Thymus (tissue), 11 donors: ENCODE measurements around the gene CLEC2L. TPM values are rescaled to one million over a fixed set of nuclear protein-coding genes. Genes with fewer than 3 reads are reported as not detected.

Source experiments
- DNase-seq, 9 donors: peaks; one replicate each; pipeline ENCODE4 v3.0.0-alpha.2; 2013; ENCODE audit warnings: low spot score in 9 of 9, low read depth in 6 of 9, missing footprints in 1 of 9
- H3K27ac ChIP-seq, 2 donors: one replicate each; pipeline ENCODE4 v1.5.1; 2013; ENCODE audit warnings: control low read depth in 1 of 2, low read depth in 1 of 2, low read length in 1 of 2, mild to moderate bottlenecking in 1 of 2, moderate library complexity in 1 of 2
- H3K27me3 ChIP-seq, 2 donors: one replicate each; pipeline ENCODE4 v1.5.1; 2013; ENCODE audit warnings: low read length in 1 of 2; ENCODE audit not compliant: control insufficient read depth in 2 of 2, insufficient read depth in 1 of 2
- H3K36me3 ChIP-seq, 2 donors: one replicate each; pipeline ENCODE4 v1.5.1; 2013; ENCODE audit warnings: low read length in 1 of 2, mild to moderate bottlenecking in 1 of 2, moderate library complexity in 1 of 2; ENCODE audit not compliant: control insufficient read depth in 2 of 2, insufficient read depth in 2 of 2
- H3K4me1 ChIP-seq, 2 donors: one replicate each; pipeline ENCODE4 v1.5.1; 2013; ENCODE audit warnings: low read length in 2 of 2; ENCODE audit not compliant: control insufficient read depth in 2 of 2, insufficient read depth in 2 of 2
- H3K4me3 ChIP-seq, 2 donors: one replicate each; pipeline ENCODE4 v1.5.1; 2013; ENCODE audit warnings: low read length in 2 of 2, control low read depth in 1 of 2, mild to moderate bottlenecking in 1 of 2
- H3K9me3 ChIP-seq, 2 donors: one replicate each; pipeline ENCODE4 v1.5.1; 2013; ENCODE audit warnings: low read length in 1 of 2, mild to moderate bottlenecking in 1 of 2; ENCODE audit not compliant: control insufficient read depth in 2 of 2, insufficient read depth in 1 of 2
- WGBS: extraction: QIAGEN DNeasy Blood & Tissue Kit; methylation state at CpG from one replicate; pipeline ENCODE4 v1.1.7; 2013; 5-methylcytosine and 5-hydroxymethylcytosine counted together
- polyA plus RNA-seq: library from polyadenylated mRNA; stranded (reverse); fragments of 200-250 nt; gene quantifications from one replicate; pipeline ENCODE4 v1.2.3, GENCODE V29; 2013
- total RNA-seq: library from RNA; stranded (reverse); fragments of 120-200 nt; gene quantifications from one replicate; pipeline ENCODE4 v1.2.4, GENCODE V29; 2013
- donor health status: healthy.

CLEC2L gene
- total and polyA plus RNA-seq, 2 donors: 0.41 to 2.6 TPM

DNA sequence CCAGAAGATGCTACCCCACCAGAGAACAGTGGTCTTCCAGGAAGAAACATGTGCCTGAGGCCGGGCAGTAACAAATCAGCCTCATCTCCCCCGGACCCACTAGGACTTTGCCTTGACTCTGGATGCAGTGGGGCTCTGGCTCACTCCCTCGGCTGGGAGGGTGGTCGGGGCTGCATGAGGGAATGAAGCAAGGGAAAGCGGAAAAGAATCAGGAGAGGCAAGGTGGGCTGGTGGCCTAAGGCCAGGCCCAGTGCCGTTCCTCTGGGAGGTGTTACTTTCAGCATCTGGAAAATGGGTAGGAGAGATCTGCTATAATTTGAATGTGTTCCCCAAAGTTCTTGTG is 51.8 kb downstream of the CLEC2L start:
- H3K36me3 ChIP-seq: peaks cover 53 to 59% of the 10 kb centered on the region in 2 donors
- WGBS: over 99% methylated on average over 6 of the region's 6 CpGs
- no peak for DNase-seq

DNA sequence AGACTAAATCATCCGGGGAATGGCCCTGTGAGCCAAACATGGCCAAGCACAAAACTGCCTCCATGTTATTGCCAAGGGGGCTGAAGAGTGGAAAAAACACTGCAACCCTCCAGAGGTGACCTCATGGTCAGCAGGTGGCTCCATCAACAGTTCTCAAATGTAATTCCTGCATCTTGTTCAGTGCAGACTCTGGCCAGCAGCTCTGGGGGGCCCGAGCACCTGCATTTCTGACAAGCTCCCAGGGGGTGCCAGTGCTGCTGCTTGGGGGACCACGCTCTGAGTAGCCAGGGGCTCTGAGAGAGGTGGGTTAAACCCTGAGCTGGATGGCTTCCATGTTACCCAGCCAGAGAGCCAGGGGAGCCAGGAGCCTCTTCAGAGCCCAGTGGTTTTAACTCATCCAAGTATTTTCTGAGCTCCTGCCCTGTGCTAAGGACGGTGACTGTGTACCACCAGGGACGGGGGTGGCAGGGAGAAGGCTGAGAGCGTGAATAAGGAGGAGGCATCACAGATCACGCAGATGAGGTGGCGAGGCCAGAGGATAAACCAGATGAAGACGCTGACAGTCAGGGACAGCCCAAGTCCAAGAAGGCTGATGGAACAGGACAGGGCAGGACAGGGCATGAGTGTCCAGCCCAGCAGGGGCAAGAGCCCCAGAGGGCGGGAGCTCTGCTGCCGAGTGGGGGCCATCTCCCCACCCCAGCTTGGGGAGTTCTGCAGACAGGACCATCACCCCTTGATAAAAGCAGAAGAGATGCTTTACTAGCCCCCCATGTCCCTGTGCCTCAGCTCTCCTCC is 52.9 kb downstream of the CLEC2L start:
- peaks cover 0 to 3% of the 10 kb centered on the region in 2 donors for H3K4me1 ChIP-seq
- H3K9me3 ChIP-seq: no peaks in the 10 kb centered on the region
- H3K4me3 ChIP-seq: no peak overlapping the region
- DNase-seq: no peak
- H3K27me3 ChIP-seq: no peaks in the 10 kb centered on the region
- H3K27ac ChIP-seq: no peak overlapping the region
- H3K36me3 ChIP-seq: peaks cover 57 to 58% of the 10 kb centered on the region in 2 donors
- 98% methylated on average over 11 of the region's 11 CpGs for WGBS

More for the DNA sequence above, 51.8 kb downstream of the CLEC2L start:
- Histone ChIP-seq H3K27me3 (no peaks in the 10 kb centered on the region), H3K27ac (no peak overlapping the region), H3K4me3 (no peak overlapping the region), H3K4me1 (peaks cover 0 to 3% of the 10 kb centered on the region in 2 donors), H3K9me3 (no peaks in the 10 kb centered on the region)

DNA sequence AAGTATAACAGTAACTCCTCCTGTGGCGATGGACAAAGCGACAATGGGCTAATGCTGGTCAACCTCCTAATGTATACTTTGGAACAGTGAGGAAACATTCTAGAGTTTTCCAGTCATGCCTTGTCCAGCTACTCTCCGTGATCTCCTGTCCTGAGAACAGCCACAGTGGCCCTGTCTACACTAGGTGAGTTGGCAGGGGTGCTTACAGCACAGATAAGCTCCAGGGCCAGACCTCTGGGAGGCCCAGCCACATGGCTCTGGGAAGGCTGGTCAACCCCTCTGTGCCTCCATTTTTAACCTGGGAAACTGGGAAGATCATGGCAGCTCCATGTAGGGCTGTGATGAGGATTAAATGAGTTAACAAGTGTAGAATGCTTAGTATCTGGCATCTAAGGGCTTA is 57.0 kb downstream of the CLEC2L start:
- Histone ChIP-seq H3K36me3 (peaks cover 42 to 57% of the 10 kb centered on the region in 2 donors), H3K27me3 (no peaks in the 10 kb centered on the region), H3K27ac (no peak overlapping the region), H3K4me3 (no peak overlapping the region), H3K9me3 (no peaks in the 10 kb centered on the region), H3K4me1 (peaks cover 28 to 43% of the 10 kb centered on the region in 2 donors)
- over 99% methylated on average over 3 of the region's 3 CpGs for WGBS
- DNase-seq: no peak

DNA sequence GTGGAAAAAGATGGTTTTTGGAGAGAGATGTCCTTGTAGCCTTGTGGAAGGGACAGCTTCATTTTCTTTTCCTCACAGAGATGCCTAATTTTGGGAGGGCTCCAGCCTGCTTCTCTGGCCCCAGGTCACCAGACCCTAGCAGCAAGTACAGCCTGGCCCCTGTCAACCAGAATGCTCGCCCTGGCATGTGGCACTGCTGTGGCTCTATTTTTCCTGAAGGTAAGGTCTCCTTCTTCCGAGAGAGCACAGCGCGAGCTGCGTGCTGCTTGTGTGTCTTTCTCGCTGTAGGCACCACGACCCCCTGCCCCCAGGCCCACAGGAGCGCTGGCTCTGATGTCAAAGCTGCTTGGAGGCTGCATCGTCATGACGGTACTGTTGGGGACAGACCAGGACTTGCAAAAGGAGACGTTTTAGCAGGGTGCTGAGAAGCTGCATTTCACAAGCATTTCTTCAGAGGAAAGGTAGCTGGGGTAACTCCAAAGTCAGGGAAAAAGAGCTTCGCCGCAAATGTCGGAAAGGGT is 58.7 kb downstream of the CLEC2L start:
- H3K4me1 ChIP-seq: peaks cover 28 to 43% of the 10 kb centered on the region in 2 donors
- no peaks in the 10 kb centered on the region for H3K9me3 ChIP-seq
- H3K27me3 ChIP-seq: no peaks in the 10 kb centered on the region
- no peak overlapping the region for H3K4me3 ChIP-seq
- WGBS: 49% methylated on average over 14 of the region's 14 CpGs
- peak in 2 of 9 donors; percentile 13 to 31 for DNase-seq
- H3K36me3 ChIP-seq: peaks cover 43% of the 10 kb centered on the region in 2 donors
- peak overlapping the region in 1 of 2 donors; percentile 69 for H3K27ac ChIP-seq

DNA sequence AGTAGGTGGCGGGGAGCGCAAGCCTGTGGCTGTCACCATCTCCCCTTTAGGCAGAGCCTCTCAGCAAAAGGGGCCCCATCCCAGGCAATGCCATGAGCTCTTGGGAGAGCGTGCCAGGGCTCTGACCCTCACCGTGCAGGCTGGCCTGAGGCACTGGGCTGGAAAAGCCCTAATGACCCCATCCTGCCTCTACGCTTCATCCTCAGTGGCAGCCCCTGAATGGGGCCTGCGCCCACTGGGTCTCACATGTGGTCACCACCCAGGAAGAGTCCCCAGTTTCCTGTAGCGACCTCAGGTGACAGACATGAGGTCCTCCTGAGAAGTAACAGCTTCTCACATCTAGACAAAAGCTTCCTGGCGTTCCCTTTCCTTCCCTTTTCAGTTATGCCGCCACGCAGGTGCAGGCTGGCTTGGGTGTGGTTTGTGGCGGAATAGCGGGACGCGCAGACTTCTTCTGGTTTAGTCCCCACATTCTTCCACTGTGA is 59.2 kb downstream of the CLEC2L start:
- H3K27me3 ChIP-seq: no peaks in the 10 kb centered on the region
- H3K4me1 ChIP-seq: peaks cover 28 to 43% of the 10 kb centered on the region in 2 donors
- peaks cover 43 to 47% of the 10 kb centered on the region in 2 donors for H3K36me3 ChIP-seq
- no peaks in the 10 kb centered on the region for H3K9me3 ChIP-seq
- WGBS: 15% methylated on average over 14 of the region's 14 CpGs
- H3K27ac ChIP-seq: peak overlapping the region in 1 of 2 donors; percentile 69
- peak in 4 of 9 donors; percentile 22 to 62 (median 31) for DNase-seq
- no peak overlapping the region for H3K4me3 ChIP-seq

DNA sequence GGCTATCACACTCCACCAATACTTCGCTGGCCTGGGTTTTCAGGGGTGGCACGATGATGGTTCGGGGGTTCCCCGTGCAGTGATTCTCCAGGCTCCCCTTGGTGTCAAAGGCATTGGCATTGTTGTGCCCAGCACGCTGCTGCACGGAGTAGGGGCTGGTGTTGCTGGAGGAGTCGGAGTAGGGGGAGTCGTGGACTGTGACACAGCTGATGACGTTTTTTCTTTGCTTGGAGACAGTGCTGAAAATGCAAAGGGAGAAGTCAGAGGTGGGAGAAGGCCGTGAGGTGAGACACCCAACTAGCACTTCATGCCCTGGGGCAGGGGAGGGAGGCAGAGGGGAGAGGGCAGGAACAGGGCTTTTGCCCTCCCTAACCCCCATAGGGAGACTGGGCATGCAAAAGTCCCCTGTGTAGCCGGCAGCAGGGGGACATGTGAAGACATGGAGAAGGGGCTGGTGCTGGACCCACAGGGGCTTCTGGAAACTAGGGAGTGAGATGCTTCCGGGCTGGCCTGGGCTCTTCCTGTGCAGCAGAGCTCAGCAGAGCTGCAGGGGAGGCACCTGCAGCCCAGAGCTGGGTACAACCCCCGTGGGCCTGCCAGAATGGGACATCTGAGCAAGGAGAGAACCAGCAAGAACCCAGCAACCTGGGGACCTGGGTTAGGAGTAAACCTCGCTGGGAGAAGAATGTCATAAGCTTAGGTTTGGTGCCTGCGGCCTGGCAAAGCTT is 60.5 kb downstream of the CLEC2L start:
- H3K4me3 ChIP-seq: no peak overlapping the region
- peaks cover 28 to 47% of the 10 kb centered on the region in 2 donors for H3K4me1 ChIP-seq
- no peaks in the 10 kb centered on the region for H3K27me3 ChIP-seq
- peak in 7 of 9 donors; percentile 13 to 79 (median 47) for DNase-seq
- no peaks in the 10 kb centered on the region for H3K9me3 ChIP-seq
- WGBS: 61% methylated on average over 15 of the region's 15 CpGs
- peak overlapping the region; percentile 31 to 69 for H3K27ac ChIP-seq
- H3K36me3 ChIP-seq: peaks cover 39 to 49% of the 10 kb centered on the region in 2 donors

DNA sequence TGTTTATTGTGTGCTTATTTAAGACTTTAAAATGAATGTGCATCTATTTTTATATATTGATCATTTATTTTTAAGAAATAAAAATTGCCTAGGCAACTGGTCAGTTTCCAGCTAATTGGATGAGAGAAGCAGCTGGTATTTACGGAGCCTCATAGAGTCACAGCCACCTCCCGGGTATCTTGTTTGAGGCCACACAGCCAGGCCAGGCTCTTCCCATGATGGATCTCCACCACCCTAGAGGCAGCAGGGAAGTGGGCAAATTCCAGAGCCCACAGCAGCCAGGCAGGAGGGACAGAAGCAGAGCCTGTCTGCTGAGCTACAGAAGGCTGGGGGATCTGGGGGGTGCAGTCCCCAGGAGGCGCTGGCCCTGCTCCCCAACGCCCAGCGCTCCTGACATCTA is 61.6 kb downstream of the CLEC2L start:
- peaks cover 37 to 45% of the 10 kb centered on the region in 2 donors for H3K36me3 ChIP-seq
- H3K9me3 ChIP-seq: no peaks in the 10 kb centered on the region
- H3K27me3 ChIP-seq: no peaks in the 10 kb centered on the region
- DNase-seq: no peak
- no peak overlapping the region for H3K27ac ChIP-seq
- H3K4me1 ChIP-seq: peaks cover 28 to 44% of the 10 kb centered on the region in 2 donors
- H3K4me3 ChIP-seq: no peak overlapping the region
- WGBS: 77% methylated on average over 5 of the region's 5 CpGs

DNA sequence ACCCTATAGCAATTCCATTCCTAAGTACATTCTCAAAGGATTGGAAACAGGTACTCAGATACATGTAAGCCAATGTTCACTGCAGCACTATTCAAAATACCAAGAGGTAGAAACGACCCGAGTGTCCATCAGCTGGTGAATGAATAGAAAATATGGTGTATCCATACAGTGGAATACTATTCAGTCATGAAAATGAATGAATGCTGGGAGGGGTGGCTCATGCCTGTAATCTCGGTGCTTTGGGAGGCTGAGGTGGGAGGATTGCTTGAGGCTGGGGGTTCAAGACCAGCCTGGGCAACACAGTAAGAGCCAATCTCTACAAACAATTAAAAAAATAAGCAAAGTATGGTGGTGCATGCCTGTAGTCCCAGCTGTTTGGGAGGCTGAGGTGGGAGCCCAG is 62.8 kb downstream of the CLEC2L start:
- Histone ChIP-seq H3K9me3 (no peaks in the 10 kb centered on the region), H3K27ac (no peak overlapping the region), H3K27me3 (no peaks in the 10 kb centered on the region), H3K4me3 (no peak overlapping the region), H3K36me3 (peaks cover 35 to 41% of the 10 kb centered on the region in 2 donors), H3K4me1 (peaks cover 28 to 44% of the 10 kb centered on the region in 2 donors)
- 98% methylated on average over 3 of the region's 3 CpGs for WGBS
- no peak for DNase-seq

DNA sequence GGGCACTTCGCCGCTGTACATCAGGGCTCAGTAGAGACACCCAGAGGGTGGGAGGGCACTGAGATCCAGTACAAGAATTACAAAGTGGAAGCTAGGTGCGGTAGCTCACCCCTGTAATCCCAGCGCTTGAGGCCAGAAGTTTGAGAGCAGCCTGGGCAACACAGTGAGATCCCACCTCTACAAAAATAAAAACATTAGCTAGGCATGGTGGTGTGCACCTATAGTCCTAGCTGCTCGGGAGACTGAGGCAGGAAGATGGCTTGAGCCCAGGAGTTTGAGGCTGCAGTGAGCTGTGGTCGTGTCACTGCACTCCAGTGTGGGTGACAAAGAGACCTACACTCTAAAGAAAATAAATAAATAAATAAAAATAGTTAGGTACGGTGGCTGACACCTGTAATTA is 64.0 kb downstream of the CLEC2L start:
- peaks cover 25 to 33% of the 10 kb centered on the region in 2 donors for H3K4me1 ChIP-seq

More for the DNA sequence above, 64.0 kb downstream of the CLEC2L start:
- peaks cover 32 to 39% of the 10 kb centered on the region in 2 donors for H3K36me3 ChIP-seq
- no peak overlapping the region for H3K4me3 ChIP-seq
- no peak overlapping the region for H3K27ac ChIP-seq
- no peaks in the 10 kb centered on the region for H3K9me3 ChIP-seq
- H3K27me3 ChIP-seq: no peaks in the 10 kb centered on the region
- WGBS: 97% methylated on average over 7 of the region's 7 CpGs
- DNase-seq: no peak
